Gastroesophageal sphincter (tissue), 3 donors: ENCODE data around the gene YY1.

ENCODE experiments used
- POLR2A ChIP-seq, 2 donors: fragments of 450-650 bp; IDR thresholded peaks; one replicate each; pipeline ENCODE4 v1.6.1; 2017; ENCODE audit warnings: antibody characterized with exemption in 2 of 2, mild to moderate bottlenecking in 2 of 2, moderate library complexity in 1 of 2
- TF ChIP-seq, protein P1 (sequence below), 4 experiments: fragments of 200-600 bp in 2 of 4; fragments of 450-650 bp in 2 of 4; sonication (generic) in 1 of 4; IDR thresholded peaks; one replicate each; pipeline ENCODE4 v1.5.1; 2017 to 2019; ENCODE audit warnings: antibody characterized with exemption in 4 of 4, mild to moderate bottlenecking in 2 of 4, moderate library complexity in 2 of 4

DNA sequence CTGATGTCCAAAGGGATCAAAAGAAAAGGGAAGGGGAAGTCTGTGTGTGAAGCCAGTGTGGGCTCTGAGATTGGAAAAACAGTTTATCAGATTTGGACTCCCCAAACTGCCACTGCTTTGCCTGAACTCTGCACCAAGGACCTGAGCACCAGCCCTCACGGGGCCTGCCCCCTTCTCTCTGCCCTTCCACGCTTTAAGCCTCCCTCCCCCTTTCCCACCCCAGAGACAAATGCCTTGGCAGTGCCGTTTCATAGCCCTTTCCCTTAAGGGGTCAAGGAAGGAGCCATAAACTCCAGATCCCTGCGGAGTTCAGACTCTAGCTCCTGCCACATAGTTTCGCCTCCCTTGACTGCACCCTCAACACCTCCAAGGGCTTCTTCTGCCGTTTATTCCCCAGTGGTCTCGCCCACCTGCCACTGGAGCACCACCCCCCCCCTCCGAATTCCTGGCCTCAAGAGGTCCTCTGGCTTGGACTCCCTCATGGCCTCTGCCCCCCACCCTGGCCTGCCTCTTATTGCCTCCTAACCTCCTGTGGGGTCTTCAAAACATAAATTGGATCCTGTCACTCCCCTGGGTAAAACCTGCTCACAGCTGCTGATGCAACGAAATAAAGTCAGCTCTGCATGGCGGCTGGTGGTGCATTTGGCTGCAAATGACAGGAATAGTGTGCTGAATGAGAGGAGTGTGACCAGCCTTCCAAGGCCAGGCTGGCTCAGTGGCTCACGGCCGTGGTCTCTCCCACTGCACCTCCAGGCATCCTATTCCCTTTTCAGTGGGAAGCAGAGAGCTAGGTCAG, 48.5 kb downstream of the YY1 start:
- TF ChIP-seq, protein P1, sequence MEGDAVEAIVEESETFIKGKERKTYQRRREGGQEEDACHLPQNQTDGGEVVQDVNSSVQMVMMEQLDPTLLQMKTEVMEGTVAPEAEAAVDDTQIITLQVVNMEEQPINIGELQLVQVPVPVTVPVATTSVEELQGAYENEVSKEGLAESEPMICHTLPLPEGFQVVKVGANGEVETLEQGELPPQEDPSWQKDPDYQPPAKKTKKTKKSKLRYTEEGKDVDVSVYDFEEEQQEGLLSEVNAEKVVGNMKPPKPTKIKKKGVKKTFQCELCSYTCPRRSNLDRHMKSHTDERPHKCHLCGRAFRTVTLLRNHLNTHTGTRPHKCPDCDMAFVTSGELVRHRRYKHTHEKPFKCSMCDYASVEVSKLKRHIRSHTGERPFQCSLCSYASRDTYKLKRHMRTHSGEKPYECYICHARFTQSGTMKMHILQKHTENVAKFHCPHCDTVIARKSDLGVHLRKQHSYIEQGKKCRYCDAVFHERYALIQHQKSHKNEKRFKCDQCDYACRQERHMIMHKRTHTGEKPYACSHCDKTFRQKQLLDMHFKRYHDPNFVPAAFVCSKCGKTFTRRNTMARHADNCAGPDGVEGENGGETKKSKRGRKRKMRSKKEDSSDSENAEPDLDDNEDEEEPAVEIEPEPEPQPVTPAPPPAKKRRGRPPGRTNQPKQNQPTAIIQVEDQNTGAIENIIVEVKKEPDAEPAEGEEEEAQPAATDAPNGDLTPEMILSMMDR (IDR thresholded peaks at IDR 0.05), result no peak
- TF ChIP-seq POLR2A (IDR thresholded peaks at IDR 0.05), result no peak
